ENCODE measurements around the gene ANKRD12. TPM values are rescaled to one million over a fixed set of nuclear protein-coding genes. Genes with fewer than 3 reads are reported as not detected.

ANKRD12 gene
- total RNA-seq = 59.4 and 66.5 TPM in 2 replicates

DNA sequence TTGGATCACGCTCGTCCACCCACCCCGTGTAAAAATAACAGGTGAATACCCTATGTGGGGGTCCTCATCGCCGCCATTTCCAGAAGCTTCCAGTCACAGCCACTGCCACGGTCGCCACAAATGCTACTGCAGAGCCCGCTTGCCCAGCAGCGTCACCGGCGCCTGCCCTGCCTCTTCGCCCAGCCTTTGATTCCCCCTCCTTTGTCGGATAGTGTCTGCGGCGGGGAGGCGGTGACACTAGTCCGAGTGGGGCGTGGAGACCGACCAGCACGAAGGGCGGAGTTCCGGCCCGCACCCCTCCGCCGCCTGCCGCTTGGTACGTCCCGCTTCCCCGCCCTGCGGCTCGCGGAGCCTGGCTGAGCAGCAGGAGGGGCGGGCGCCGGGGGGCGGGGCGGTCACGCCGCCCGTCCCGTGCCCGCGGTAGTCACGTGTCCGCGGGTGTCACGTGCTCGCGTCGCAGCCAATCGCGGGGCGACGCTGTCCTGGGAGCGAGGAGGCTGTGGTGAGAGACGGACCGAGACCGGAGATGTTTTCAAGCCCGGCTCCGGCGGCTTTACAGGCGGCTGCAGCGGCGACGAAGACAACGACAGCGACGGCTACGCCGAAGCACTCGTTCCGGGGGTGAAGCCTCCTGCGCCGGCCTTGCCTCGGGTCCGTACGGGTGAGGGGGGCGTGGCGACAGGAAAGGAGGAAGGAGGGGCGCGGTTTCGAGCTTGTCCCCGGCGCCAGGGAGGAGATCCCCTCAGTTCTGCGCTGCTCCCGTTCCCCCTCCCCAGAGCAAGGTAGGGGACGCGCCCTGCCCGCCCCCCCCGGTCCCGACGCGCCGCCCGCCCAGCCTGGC, at the start of gene ANKRD12:
ANKRD12 (plus strand) TSS at position 467 of the 841 bp plus-strand sequence. CDS start 45,652 bp downstream, outside the sequence.

DNA sequence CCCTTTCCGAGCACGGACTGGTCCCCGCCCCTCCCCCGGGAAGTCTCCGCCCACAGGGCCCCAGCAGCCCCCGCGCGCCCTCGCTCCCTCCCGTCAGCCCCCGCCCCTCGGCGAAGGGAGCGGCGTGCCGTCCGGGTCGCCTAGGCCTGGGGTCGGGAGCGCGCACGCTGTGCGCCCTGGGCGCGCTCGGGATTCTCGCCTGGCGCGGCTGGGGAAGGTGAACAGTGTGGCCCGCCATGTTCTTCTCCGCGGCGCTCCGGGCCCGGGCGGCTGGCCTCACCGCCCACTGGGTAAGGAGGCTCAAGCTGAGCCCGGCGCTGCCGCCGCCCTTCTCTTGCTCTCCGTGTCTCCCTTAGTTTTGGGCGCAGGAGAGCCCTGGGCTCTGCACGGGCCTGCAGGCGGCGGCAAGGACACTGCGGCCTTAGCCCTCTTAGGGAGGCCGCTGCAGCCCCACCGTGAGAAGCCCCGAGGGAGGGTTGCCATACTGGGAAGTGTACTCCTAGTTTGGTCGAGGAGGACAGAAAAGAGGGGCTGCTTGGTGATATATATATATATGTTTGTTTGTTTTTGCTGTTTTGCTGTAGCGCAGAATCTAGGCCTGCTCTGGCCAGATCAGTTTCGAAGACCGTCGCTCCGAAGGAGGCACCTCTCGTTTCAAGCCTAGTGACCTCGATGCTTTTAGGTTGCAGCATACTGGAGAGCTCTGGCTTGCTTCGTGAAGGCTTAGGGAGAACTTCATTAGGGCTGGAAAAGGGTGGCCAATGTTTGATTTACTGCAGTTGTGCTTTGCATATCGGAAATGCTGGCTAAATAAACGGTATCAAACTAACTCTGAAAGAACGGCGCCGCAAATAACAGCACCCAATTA, 33.8 kb upstream of the ANKRD12 start, which contains the start of gene NDUFV2:
NDUFV2 (plus strand) TSS at position 192 of the 868 bp plus-strand sequence; CDS start at position 237, 45 bp downstream.

DNA sequence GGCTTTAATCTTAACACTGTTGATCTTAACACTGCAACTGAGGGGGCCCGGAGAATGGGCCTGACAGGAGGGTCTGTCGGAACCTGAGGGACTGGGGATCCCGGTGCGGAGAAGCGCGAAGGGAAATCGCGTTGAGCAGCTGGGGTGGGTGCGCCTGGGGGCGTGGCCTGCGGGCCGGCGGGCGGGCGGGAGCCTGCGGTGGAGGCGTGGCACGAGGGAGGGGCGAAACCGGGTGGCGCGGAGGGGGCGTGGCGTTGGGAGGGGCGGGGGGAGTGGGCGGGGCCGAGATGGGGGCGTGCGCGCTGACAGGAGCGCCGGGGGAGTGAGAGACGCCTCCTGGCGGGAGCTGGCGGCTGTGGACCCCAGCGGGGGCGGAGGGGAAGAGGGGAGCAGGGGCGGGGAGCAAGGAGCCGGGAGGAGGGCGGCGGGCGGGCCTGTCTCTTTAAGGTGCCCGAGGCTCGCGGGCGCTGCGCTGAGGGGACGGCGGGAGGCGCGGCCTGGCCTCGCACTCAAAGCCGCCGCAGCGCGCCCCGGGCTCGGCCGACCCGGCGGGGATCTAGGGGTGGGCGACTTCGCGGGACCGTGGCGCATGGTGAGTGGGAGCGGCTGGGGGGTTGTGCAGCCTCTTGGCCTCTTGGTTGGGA, 197.9 kb downstream of the ANKRD12 start, which contains the start of gene TWSG1:
TWSG1 (plus strand) TSS at position 445 of the 644 bp plus-strand sequence. CDS start 2,457 bp downstream, outside the sequence.

Small RNAs within 50 kb of the gene (small RNA-seq; reads per million reads assigned to genes)
- gene RF00019 = not detected

Other genes starting within 250 kb of the ANKRD12 start
- gene NDUFV2, start 34.1 kb upstream of the ANKRD12 start, total RNA-seq = 68.2 and 77.0 TPM in 2 replicates
- 199 and 258 TPM in 2 replicates for gene TWSG1, start 198.0 kb downstream of the ANKRD12 start, total RNA-seq

All from hair follicle dermal papilla cell (primary cell).